ENCODE measurements around the gene HBQ1.

The HBQ1 gene

GRCh38 chr16:187330-187729 is 7.1 kb downstream of the HBQ1 start:
- H3K36me3 ChIP-seq (ENCODE audit: control insufficient read depth in 2 of 2, insufficient read depth in 1 of 2, low read length in 2 of 2), result peaks cover 17 to 60% of the 10 kb centered on the region in 2 experiments; a peak in 2 of 3 replicates
- no peak for TF ChIP-seq ZBTB17 (tag by site-specific recombination; IDR thresholded peaks at IDR 0.05)
- TF ChIP-seq HOXC10 (CRISPR knock-in tag; IDR thresholded peaks at IDR 0.05), result no peak
- no peak for TF ChIP-seq ZSCAN30 (tag by site-specific recombination; IDR thresholded peaks at IDR 0.05)
- TF ChIP-seq ZNF341 (tag by site-specific recombination; IDR thresholded peaks at IDR 0.05; ENCODE audit: low read depth), result 0 out of 2 replicates have a peak, but pooled peaks have one; percentile 20
- no peak for TF ChIP-seq ZNF239 (tag by site-specific recombination; IDR thresholded peaks at IDR 0.05)
- TF ChIP-seq HIC1 (tag by site-specific recombination; IDR thresholded peaks at IDR 0.05), result peak; percentile 86
- no peak for TF ChIP-seq SP2 (tag by site-specific recombination; IDR thresholded peaks at IDR 0.05)
- no peak for TF ChIP-seq ZNF423 (tag by site-specific recombination; IDR thresholded peaks at IDR 0.05)
- TF ChIP-seq ZNF791 (tag by site-specific recombination; IDR thresholded peaks at IDR 0.05), result no peak
- H3K4me1 ChIP-seq (ENCODE audit: control insufficient read depth, insufficient read depth, low read length), result no peaks in the 10 kb centered on the region
- no peak overlapping the region for H3K27ac ChIP-seq (ENCODE audit: extremely low read depth, low read depth, low read length)
- POLR2A ChIA-PET, result no interaction called here
- no peak overlapping the region for H3K4me3 ChIP-seq (ENCODE audit: low read depth, low read length)
- CTCF ChIA-PET, result interaction anchor here (1.2 to 1.5 kb wide), 4 partner anchors 28 to 175 kb away, joined by 4 to 7 read pairs (median 5); no protein-coding TSS in a partner anchor
- H3K9me3 ChIP-seq (ENCODE audit: control insufficient read depth, insufficient read depth, low read depth, low read length), result no peaks in the 10 kb centered on the region

GRCh38 chr16:188674-189073 is 8.4 kb downstream of the HBQ1 start:
- ChIA-PET CTCF (interaction anchor here (0.6 to 1.5 kb wide), 3 partner anchors 82 to 250 kb away, joined by 3 to 7 read pairs (median 6); no protein-coding TSS in a partner anchor), POLR2A (no interaction called here)
- H3K36me3 ChIP-seq (ENCODE audit: control insufficient read depth in 2 of 2, insufficient read depth in 1 of 2, low read length in 2 of 2), result peaks cover 29 to 74% of the 10 kb centered on the region in 2 experiments; a peak in 2 of 3 replicates
- no peaks in the 10 kb centered on the region for H3K9me3 ChIP-seq (ENCODE audit: control insufficient read depth, insufficient read depth, low read depth, low read length)
- H3K4me3 ChIP-seq (ENCODE audit: low read depth, low read length), result no peak overlapping the region
- H3K27ac ChIP-seq (ENCODE audit: extremely low read depth, low read depth, low read length), result no peak overlapping the region
- H3K4me1 ChIP-seq (ENCODE audit: control insufficient read depth, insufficient read depth, low read length), result no peaks in the 10 kb centered on the region
- peak; percentile 40; the same call in 1 of the 2 replicates for TF ChIP-seq EGR2 (tag by site-specific recombination; IDR thresholded peaks at IDR 0.05; ENCODE audit: low read depth)
- TF ChIP-seq ZNF76 (tag by site-specific recombination; IDR thresholded peaks at IDR 0.05; ENCODE audit: borderline replicate concordance, low read depth), result no peak
- no peak for TF ChIP-seq ZNF292 (tag by site-specific recombination; IDR thresholded peaks at IDR 0.05; ENCODE audit: borderline replicate concordance, low read depth)

GRCh38 chr16:189604-190186 is 9.4 kb downstream of the HBQ1 start:
- POLR2A ChIA-PET, result no interaction called here
- Histone ChIP-seq H3K27ac (ENCODE audit: extremely low read depth, low read depth, low read length) (no peak overlapping the region), H3K36me3 (ENCODE audit: control insufficient read depth in 2 of 2, insufficient read depth in 1 of 2, low read length in 2 of 2) (peaks cover 35 to 78% of the 10 kb centered on the region in 2 experiments; a peak in 2 of 3 replicates), H3K4me3 (ENCODE audit: low read depth, low read length) (no peak overlapping the region), H3K9me3 (ENCODE audit: control insufficient read depth, insufficient read depth, low read depth, low read length) (no peaks in the 10 kb centered on the region), H3K4me1 (ENCODE audit: control insufficient read depth, insufficient read depth, low read length) (no peaks in the 10 kb centered on the region)
- CTCF ChIA-PET, result interaction anchor here (0.5 kb wide), 1 partner anchor 17 kb away, joined by 3 read pairs; no protein-coding TSS in a partner anchor
- no peak for TF ChIP-seq ZNF16 (tag by site-specific recombination; IDR thresholded peaks at IDR 0.05; ENCODE audit: low read depth)
- TF ChIP-seq ZBTB48 (tag by site-specific recombination; IDR thresholded peaks at IDR 0.05), result no peak
- TF ChIP-seq ZNF544 (tag by site-specific recombination; IDR thresholded peaks at IDR 0.05), result no peak
- TF ChIP-seq ZNF677 (tag by site-specific recombination; IDR thresholded peaks at IDR 0.05), result no peak
- no peak for TF ChIP-seq ZNF747 (tag by site-specific recombination; IDR thresholded peaks at IDR 0.05)
- TF ChIP-seq ZBTB6 (tag by site-specific recombination; IDR thresholded peaks at IDR 0.05), result no peak
- no peak for TF ChIP-seq ZNF280D (tag by site-specific recombination; IDR thresholded peaks at IDR 0.05)
- no peak for TF ChIP-seq ZNF18 (tag by site-specific recombination; IDR thresholded peaks at IDR 0.05)
- no peak for TF ChIP-seq ZNF175 (tag by site-specific recombination; IDR thresholded peaks at IDR 0.05)
- TF ChIP-seq ZBTB17 (tag by site-specific recombination; IDR thresholded peaks at IDR 0.05), result no peak
- no peak for TF ChIP-seq PRDM1 (tag by site-specific recombination; IDR thresholded peaks at IDR 0.05)
- TF ChIP-seq GLIS2 (tag by site-specific recombination; IDR thresholded peaks at IDR 0.05), result no peak
- no peak for TF ChIP-seq ZNF623 (tag by site-specific recombination; IDR thresholded peaks at IDR 0.05)
